Inflammatory macrophage treated with lipopolysaccharide for 4 hours (primary cell): Measurements from ENCODE around the gene STX11.
A peak's percentile ranks its signal among the peaks of the same experiment; 100 is the strongest.

ENCODE experiments used
- DNase-seq: peaks from one replicate; pipeline ENCODE4 v3.0.0-alpha.2; 2020

STX11 gene

DNA sequence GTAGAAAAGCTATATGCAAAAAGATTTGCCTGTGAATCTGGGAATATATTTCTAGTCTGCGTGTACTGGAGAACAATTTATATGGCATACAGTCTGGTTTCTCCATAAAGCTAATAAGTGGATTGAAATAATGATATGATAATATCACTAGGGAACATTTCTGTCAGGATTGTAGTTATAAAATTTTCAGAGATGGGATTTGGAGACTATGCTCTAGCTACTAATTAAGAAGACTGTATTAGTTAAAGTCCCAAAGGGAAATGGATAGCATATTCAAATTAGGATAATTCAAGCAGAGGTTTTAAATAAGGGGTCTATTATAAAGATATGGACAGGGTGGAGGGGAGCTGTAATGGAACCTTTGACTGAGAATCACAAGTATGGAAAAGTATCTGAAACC is 7.2 kb upstream of the STX11 start:
- DNase-seq = no peak

- DNase-seq = no peak
These were observed 6.4 kb upstream of the STX11 start for GRCh38 chr6:144143878-144144277.

DNA sequence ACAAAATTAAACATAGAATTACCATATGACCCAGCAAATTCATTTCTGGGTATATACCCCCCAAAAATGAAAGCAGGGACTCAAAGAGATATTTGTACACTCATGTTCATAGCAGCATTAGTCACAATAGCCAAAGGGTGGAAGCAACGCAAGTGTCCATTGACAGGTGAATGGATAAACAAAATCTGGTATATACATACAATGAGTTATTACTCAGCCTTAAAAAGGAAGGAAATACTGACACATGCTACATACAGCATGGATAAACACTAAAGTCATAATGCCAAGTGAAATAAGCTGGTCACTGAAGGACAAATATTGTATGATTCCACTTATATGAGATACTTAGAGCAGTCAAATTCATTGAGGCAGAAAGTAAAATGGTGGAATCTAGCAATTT is 5.3 kb upstream of the STX11 start:
- no peak for DNase-seq

DNA sequence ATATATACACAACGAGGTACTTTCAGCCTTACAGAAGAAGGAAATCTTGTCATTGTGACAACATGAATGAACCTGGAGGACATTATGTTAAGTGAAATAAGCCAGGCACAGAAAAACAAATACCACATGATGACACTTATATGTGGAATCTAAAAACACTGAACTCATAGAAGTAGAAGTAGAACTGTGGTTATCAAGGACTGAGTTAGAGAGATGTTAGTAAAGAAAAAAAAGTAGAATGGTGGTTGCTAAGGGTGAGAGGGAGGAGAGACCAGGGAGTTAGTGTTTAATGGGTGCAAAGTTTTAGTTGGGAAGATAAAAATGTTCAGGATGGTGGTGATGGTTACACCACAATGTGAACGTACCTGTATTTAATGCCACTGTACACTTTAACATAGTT is 4.8 kb upstream of the STX11 start:
- DNase-seq = no peak

- no peak for DNase-seq
These were observed 1.4 kb upstream of the STX11 start for GRCh38 chr6:144148886-144149285.

DNA sequence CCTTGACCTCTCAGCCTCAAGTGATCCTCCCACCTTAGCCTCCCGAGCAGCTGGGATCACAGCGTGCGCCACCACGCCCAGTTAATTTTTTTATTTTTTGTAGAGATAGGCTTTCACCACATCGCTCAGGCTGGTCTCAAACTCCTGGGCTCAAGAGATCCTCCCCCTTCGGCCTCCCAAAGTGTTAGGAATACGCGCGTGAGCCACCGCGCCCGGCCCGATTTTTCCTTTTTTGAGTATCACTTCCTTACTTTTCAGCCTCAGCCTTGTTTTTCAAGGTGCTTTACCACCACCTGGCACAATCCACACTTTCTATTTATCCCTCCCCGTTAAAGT is 791 bp upstream of the STX11 start:
- DNase-seq = peak; percentile 56

GRCh38 chr6:144150710-144151657 is 667 bp downstream of the STX11 start:
- peak; percentile 94 for DNase-seq

GRCh38 chr6:144152334-144152900 is 2.1 kb downstream of the STX11 start:
- peak; percentile 77 for DNase-seq

DNA sequence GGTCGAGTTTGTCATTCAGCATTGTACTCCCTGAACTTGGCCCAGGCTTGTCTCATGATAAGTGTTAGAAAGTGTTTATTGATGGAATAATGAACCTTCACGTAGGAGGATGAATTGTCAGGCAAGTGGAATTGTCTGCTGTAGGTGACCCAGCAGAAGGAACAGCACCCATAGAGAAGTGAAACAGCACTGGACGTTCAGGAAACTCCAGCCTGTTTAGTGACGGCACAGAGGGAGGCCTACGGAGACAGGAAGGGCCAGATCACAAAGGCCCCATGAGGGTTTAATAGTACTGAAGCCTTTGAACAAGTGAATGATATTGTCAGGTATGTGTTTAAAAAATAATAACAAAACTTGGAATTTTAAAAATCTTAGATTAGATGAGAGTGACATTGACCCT is 2.9 kb downstream of the STX11 start:
- DNase-seq = peak; percentile 88

DNA sequence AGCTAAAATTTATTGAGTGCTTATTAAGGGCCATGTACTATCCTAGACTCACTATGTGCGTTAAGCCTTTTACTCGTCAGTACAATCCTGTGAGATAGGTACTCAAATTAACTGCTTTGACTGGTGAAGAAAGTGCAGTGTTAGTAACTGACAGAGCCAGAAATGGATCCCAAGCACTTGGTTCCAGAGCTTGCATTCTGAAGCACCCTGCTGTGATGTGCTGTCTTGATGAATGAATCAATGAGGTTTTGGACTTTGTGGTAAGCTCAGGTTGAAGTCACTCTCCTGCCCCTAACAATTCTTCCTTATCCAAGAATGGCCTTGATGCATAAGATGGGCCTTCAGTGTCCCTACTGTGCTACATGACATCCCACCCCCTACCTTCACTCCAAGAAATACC is 3.7 kb downstream of the STX11 start:
- no peak for DNase-seq

- peak; percentile 66 for DNase-seq
These were observed 5.2 kb downstream of the STX11 start for GRCh38 chr6:144155529-144155928.

GRCh38 chr6:144156338-144156737 is 6.0 kb downstream of the STX11 start:
- DNase-seq = peak; percentile 95

DNA sequence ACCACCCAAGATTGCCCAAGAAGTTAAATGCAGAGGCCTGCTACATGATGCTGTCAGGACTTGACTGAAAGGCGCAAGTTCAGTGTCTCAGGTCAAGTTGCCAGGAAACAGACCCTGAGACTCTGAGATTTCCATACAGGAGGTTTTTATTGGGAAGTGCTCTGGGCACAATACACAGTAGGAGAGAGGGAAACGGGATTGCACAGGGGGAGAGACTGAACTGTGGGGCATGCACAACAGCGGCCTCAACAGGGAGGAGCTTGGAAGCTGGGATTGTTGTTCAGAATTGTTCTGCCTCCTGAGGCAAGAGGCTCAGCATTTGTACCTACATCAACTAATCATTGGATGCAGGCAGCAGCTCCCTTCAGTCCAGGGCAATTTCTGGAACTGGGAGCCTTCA is 6.7 kb downstream of the STX11 start:
- no peak for DNase-seq

DNA sequence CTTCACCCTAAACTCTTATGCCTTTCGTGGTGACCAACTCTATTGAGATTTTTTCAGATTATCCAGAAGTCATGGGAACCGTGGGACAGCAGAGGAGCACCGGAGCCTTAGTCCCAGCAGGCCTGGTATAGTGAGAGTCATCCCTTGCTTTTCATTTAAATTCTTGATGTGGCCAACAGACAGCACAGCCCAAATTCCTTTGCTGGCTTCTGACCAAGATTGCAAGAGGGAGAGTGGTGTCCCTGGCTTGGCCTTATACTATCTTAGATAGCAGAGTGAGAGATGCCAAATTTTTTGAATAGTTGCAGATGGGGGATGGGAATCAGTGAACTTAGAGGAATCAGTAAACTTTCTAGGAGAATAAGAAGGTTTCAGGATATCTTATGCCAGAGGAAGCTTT is 7.8 kb downstream of the STX11 start:
- DNase-seq = no peak

GRCh38 chr6:144159223-144159622 is 8.9 kb downstream of the STX11 start:
- DNase-seq = no peak

DNA sequence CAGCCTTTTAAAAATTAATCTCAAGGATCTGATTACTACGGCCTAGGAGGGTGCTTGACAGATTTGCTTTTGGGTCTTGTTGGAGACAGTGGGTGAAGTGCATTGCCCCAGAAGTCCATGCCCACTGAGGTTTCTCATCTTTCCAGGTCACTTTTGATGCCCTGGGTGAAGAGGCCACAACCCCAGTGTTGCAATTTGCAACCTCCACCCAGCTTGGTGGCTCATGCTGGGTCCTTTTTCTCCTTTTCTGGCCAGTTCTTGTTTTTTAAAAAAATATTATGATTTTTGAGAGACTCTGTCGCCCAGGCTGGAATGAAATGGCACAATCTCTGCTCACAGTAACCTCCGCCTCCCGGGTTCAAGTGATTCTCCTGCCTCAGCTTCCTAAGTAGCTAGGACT is 9.4 kb downstream of the STX11 start:
- DNase-seq = peak; percentile 56

DNA sequence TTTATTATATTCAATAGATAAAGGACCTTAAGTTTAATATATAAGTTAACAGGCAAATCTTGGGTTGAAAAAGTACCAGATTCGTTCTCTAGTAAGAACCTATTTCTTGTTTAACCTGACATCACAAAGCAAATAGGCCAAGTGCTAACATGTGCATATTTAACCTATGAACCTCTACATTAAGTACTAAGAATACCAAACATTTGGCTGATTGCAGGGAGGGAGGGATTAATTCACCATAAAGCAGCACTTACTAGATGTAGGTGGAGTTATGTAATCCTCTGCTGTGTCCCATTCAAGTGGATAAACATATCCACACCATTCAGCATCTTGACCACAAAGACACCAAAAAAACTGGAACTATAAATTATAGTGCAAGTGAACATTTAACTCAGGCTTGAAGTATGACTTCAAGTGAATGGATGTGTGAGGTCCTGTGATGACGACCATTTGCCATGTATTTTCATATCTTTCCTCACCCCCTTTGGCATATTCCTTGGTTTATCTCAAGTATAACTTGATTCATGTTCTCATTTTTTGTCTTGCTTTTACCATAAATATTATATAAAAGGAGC is 10.2 kb downstream of the STX11 start:
- DNase-seq = no peak

DNA sequence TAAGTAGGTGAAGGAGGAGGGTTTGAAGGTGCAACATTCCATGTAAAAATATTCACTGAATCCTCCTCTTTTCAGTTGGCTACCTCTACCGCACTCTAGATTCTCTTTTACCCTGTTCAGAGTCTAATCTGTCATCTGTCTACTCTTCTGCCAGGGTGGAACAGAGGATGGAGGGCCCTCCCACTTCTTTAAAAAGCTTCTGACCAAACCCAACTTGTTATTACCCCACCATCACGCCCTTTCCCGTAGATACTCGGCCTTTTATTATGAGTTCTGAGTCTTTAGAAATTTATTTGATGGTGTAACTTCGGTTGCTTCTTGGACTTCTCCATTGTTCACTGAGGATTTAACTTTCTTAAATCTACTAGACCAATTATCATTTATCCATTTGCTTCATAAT is 11.7 kb downstream of the STX11 start:
- DNase-seq = peak; percentile 82

- DNase-seq = peak; percentile 90
These were observed 12.7 kb downstream of the STX11 start for GRCh38 chr6:144162977-144163376.

GRCh38 chr6:144165784-144166183 is 15.5 kb downstream of the STX11 start:
- DNase-seq = no peak

GRCh38 chr6:144170044-144170443 is 19.7 kb downstream of the STX11 start:
- DNase-seq = no peak

DNA sequence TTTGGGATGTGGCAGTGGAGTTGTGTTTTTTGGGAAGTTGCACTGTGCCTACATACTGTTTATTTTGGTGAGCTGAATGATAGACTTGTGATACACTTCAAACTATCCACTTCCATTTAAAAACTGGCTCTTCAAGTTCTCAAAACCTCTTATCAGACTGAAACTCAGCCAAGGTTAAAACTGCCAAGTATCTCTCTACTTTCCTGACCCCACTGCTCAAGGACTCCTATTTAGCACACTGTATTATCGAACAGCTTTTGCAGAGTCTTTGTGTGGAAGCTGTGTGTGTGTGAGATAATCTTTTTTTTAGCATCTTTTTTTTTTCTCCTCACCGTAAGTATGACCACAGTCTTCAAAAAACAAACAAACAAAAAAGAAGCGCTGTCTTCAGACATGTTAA is 21.1 kb downstream of the STX11 start:
- no peak for DNase-seq

- DNase-seq = peak; percentile 70
These were observed 23.7 kb downstream of the STX11 start for GRCh38 chr6:144174006-144174405.

- no peak for DNase-seq
These were observed 25.7 kb downstream of the STX11 start for GRCh38 chr6:144176043-144176442.
